GM18861 (cell line): ENCODE results near the gene IPO8.
"Not testable (repeated sequence)": the region's sequence is repeated elsewhere in the genome, so short reads cannot be mapped to it uniquely, and the experiment has no call there.

ENCODE experiments used
- ATAC-seq: cut with Tn5 transposase; IDR thresholded peaks from one replicate; pipeline ENCODE4 v1.9.1; 2021; ENCODE audit not compliant: unreplicated experiment

IPO8 gene

DNA sequence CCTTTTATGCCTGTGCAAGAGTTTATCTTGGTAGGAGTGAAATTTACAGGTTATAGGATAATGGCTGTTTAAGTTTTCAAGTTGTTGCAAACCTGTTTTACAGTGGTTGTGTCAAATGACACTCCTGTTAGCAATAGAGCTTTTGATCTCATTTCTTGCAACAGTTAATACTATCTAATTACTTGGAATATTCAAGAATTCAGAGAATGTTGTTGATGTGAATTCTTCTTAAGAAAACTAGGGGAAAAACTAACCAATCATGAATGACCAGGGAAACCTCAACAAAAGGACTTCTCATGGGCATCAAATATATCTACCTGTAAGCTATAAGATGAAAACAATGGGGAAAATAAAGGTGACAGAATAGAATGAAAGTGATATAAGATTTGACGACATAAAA, 85.0 kb downstream of the IPO8 start:
- ATAC-seq = no peak

DNA sequence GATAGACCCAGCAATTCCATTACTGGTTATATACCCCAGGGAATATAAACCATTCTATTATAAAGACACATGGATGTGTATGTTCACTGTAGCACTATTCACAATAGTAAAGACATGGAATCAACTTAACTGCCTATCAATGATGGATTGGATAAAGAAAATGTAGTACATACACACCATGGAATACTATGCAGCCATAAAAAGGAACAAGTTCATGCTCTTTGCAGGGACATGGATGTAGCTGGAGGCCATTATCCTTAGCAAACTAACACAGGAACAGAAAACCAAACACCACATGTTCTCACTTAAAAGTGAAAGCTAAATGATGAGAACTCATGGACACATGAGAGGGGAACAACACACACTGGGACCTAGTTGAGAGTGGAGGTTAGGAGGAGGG, 85.8 kb downstream of the IPO8 start:
- ATAC-seq = not testable (repeated sequence)

DNA sequence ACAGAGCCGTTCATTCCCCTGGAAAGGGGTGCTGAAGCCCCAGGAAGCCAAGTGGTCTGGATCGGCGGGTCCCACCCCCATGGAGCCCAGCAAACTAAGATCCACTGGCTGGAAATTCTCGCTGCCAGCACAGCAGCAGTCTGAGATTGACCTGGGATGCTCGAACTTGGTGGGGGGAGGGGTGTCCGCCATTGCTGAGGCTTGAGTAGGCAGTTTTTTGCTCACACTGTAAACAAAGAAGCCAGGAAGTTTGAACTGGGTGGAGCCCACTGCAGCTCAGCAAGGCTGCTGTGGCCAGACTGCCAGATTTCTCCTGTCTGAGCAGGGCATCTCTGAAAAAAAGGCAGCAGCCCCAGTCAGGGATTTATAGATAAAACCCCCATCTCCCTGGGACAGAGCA, 91.4 kb downstream of the IPO8 start:
- ATAC-seq = not testable (repeated sequence)

DNA sequence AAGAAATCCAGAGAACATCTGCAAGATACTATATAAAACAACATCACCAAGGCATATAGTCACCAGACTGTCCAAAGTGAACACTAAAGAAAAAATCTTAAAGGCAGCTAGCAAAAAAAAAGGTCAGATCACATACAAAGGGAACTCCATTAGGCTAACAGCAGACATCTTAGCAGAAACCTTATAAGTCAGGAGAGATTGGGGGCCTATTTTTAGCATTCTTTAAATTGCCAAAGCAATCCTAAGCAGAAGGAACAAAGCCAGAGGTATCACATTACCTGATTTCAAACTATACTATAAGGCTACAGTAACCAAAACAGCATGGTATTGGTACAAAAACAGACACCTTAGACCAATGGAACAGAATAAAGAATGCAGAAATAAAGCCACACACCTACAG, 92.5 kb downstream of the IPO8 start:
- no peak for ATAC-seq

DNA sequence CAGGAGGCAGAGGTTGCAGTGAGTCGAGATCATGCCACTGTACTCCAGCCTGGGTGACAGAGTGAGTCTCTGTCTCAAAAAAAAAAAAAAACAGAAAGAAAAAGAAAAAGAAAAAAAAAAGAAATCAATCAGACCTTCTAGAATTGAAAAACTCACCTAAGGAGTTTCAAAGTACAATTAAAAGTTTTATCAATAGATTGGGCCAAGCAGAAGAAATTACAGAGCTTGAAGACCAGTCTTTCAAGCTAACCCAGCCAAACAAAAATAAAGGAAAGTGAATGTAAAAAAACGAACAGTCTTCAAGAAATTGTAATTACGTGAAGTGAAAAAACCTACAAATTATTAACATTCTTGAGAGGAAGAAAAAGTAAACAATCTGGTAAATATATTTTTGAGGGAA, 93.0 kb downstream of the IPO8 start:
- ATAC-seq = no peak

DNA sequence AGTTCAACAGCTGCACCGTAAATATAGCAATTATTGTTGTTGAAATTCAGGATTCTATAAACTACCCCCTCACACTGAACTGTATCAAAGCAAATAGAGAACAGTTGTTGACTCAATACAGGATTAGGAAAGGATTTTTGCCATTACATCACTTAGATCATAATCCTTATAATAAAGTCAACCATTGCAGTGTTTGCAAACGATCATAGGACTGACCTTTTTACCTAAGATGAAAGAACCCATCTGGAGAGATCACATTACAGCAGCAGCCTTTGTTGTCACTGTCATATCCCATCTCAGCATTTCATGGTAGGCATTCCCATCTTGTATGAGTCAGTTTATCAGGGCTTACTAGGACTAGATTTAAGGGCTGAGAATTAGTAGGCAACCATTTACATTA, 96.1 kb downstream of the IPO8 start:
- ATAC-seq = no peak

DNA sequence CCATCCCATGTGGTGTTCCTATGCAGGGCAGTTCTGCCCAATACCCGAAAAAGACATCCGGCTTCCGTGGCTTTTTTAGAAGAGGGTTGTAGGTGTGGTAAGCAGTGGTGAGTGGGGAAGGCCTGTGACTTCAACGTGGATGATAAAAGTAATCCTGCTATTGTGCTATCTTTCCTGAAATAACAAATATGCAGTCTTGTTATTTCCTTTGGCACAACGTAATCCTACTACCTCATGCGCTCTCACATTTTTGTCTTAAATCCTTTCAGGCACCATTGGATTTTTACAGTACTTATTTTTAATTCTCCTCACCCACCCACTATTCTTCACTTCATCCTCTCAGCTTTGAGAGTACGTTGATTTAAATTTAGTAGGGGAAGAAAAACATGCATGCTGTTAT, 96.8 kb downstream of the IPO8 start:
- no peak for ATAC-seq

DNA sequence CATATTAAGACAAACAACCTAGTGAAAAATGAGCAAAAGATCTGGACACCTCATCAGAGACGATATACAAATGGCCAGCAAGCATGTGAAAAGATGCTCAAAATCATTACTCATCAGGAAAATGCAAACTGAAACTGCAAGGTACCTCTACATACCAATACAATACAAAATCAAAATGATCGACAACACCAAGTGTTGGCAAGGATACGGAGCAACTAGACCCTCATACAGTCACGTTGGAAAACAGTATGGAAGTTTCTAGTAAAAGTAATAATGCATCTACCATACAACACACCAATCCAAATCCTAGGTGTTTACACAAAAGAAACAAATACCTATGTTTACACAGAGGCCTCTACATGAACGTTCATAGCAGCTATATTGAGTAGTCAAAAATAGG, 99.9 kb downstream of the IPO8 start:
- no peak for ATAC-seq

DNA sequence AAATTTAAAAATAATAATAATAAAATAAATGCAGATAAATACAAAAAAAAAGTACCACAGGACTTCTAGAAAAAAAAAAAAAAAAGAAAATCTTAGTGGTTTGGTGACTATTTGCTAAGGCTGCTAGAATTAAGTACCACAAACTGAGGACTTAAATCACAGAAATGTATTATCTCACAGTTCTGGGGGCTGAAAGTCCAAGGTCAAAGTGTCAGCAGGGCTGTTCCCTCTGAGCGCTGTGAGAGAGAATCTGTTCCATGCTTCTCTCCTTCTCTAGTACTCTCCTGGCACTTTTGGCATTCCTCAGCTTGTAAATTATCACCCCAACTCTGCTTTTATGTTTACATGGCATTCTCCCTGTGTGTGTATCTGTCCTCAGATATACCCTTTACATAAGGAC, 101.2 kb downstream of the IPO8 start:
- ATAC-seq = no peak

DNA sequence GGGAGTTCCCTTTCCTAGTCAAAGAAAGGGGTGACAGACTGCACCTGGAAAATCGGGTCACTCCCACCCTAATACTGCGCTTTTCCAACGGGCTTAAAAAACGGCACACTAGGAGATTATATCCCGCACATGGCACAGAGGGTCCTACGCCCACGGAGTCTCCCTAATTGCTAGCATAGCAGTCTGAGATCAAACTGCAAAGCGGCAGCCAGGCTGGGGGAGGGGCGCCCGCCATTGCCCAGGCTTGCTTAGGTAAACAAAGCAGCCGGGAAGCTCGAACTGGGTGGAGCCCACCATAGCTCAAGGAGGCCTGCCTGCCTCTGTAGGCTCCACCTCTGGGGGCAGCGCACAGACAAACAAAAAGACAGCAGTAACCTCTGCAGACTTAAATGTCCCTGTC, 107.1 kb downstream of the IPO8 start:
- ATAC-seq = not testable (repeated sequence)

DNA sequence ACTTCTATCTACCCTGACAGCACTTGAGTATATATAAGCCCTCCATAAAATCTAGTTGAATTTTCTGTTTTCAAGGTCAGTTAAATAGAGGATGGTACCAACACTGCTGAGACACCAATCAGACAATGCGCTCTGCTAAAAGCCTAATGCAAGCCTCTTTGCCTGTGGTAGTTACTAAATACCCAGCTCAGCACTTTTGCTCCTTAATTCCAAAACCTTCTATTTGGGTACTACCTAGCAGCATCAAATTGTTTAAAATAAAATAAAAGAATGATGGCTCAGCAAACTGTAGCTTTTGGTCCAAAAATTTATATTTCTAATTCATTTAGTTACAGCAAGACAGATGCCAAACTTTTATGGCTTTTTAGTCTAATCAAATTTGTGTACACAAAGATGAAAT, 107.9 kb downstream of the IPO8 start:
- ATAC-seq = no peak

DNA sequence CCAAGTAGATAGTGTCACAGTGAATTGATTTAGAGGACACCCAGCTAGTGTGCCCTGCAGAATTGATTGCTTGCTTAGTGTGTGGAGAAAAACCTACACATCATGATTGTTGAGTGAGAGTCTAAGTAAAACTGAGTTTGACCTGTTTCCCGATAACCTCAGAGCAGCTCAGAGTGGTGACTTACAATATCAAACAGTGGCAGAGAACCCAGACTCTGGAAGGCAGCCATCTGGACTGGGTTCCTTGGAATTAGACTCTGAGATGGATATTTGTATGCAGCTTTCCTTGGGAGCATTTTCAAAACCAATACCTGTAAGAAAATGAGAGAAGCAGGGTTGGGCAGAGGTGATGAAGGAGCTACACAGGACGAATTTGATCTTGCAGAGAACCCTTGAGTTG, 109.8 kb downstream of the IPO8 start:
- ATAC-seq = no peak

DNA sequence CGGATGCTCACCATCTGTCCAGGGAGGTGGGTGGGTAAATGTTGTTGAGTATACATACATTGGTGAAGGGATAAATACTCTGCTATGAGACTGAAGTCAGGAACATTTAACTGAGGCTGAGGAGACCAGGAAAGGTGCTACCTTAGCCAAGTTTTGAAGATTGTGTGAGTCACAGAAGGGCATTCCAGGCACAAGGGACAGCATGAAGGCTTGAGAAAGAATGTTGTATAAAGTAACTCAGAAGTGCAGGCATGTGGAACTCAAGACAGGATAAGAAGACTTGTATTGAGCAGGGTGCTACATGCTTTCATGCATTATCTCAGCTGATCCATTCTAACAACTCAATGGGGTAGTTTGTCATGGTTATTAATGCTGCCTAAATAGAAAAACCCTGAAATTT, 112.7 kb downstream of the IPO8 start:
- ATAC-seq = no peak

DNA sequence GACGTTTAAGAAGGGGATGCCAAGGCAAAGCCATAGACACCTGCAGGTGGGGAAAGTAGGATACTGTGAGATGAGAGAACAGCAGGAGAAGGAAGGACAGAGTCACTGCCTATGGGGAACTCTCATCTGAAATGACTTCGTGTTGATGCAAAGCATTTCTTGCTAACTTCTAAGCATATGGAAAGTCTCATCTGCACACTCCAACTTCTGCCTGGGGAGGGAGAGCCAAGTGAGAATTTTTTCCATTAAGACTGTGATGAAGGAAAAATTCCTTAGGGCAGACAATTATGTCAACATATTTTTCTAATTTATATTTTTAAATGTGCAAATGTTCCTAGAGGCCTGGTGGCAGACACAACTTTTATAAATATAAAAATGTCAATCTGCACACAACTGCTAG, 115.3 kb downstream of the IPO8 start:
- no peak for ATAC-seq
